ENCODE data around the gene TSPEAR. TPM values are rescaled to one million over a fixed set of nuclear protein-coding genes. Genes with fewer than 3 reads are reported as not detected.

The TSPEAR gene
- total RNA-seq, 1 experiment from 2014 or later, result not detected

DNA sequence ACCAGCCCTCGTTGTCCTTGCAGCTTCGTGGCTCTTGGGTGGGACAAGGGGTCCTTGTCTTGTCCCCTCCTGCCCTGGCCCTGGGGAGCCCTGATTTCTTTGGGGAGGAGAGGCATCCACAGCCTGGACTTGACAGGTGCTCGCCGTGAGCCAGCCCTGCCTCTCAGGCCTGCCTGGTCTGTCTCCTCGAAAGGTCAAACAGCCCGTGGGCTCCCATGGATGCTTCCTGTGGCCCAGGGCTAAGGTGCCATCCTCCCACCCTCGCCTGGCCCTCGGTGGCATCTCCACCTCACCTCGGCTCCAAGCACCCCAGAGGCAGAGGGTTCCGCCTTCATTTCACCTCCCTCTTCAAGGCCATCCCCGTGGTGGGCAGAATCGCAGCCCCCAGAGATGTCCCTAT lies 247.0 kb downstream of the TSPEAR start:
- no peak overlapping the region for H3K4me3 Mint-ChIP-seq (ENCODE audit: unreplicated experiment)
- H3K36me3 Mint-ChIP-seq (ENCODE audit: insufficient read depth, unreplicated experiment), result no peaks in the 10 kb centered on the region
- DNase-seq (ENCODE audit: unreplicated experiment), result no peak
- ChIA-PET POLR2A (no interaction called here), CTCF (no interaction called here)
- no peak overlapping the region for H3K27ac Mint-ChIP-seq (ENCODE audit: low read depth, unreplicated experiment)
- intact Hi-C loops (cut with micrococcal nuclease), result no loop called here
- no peaks in the 10 kb centered on the region for H3K4me1 Mint-ChIP-seq (ENCODE audit: insufficient read depth, unreplicated experiment)
- H3K9me3 Mint-ChIP-seq (ENCODE audit: unreplicated experiment), result peaks cover 17% of the 10 kb centered on the region
- no peak for TF ChIP-seq CTCF (IDR thresholded peaks at IDR 0.05; ENCODE audit: unreplicated experiment)
- BruUV-seq (replicated peaks), result no TSS peak
- no peaks in the 10 kb centered on the region for H3K27me3 Mint-ChIP-seq (ENCODE audit: insufficient read depth, unreplicated experiment)

GRCh38 chr21:44463724-44464123 lies 247.6 kb downstream of the TSPEAR start:
- intact Hi-C loops (cut with micrococcal nuclease), result no loop called here
- Mint-ChIP-seq H3K4me3 (ENCODE audit: unreplicated experiment) (no peak overlapping the region), H3K36me3 (ENCODE audit: insufficient read depth, unreplicated experiment) (no peaks in the 10 kb centered on the region), H3K4me1 (ENCODE audit: insufficient read depth, unreplicated experiment) (no peaks in the 10 kb centered on the region), H3K9me3 (ENCODE audit: unreplicated experiment) (peaks cover 17% of the 10 kb centered on the region), H3K27ac (ENCODE audit: low read depth, unreplicated experiment) (no peak overlapping the region), H3K27me3 (ENCODE audit: insufficient read depth, unreplicated experiment) (no peaks in the 10 kb centered on the region)
- DNase-seq (ENCODE audit: unreplicated experiment), result no peak
- BruUV-seq (replicated peaks), result no TSS peak
- POLR2A ChIA-PET, result no interaction called here
- CTCF ChIA-PET, result interaction anchor here (0.6 kb wide), 1 partner anchor 10 kb away, joined by 3 read pairs; no protein-coding TSS in a partner anchor
- no peak for TF ChIP-seq CTCF (IDR thresholded peaks at IDR 0.05; ENCODE audit: unreplicated experiment)

GRCh38 chr21:44462834-44463200 lies 248.6 kb downstream of the TSPEAR start:
- Mint-ChIP-seq H3K36me3 (ENCODE audit: insufficient read depth, unreplicated experiment) (no peaks in the 10 kb centered on the region), H3K9me3 (ENCODE audit: unreplicated experiment) (peaks cover 17% of the 10 kb centered on the region), H3K4me3 (ENCODE audit: unreplicated experiment) (no peak overlapping the region), H3K27me3 (ENCODE audit: insufficient read depth, unreplicated experiment) (no peaks in the 10 kb centered on the region), H3K4me1 (ENCODE audit: insufficient read depth, unreplicated experiment) (no peaks in the 10 kb centered on the region), H3K27ac (ENCODE audit: low read depth, unreplicated experiment) (no peak overlapping the region)
- BruUV-seq (replicated peaks), result no TSS peak
- no peak for TF ChIP-seq CTCF (IDR thresholded peaks at IDR 0.05; ENCODE audit: unreplicated experiment)
- intact Hi-C loops (cut with micrococcal nuclease), result no loop called here
- no peak for DNase-seq (ENCODE audit: unreplicated experiment)
- POLR2A ChIA-PET, result interaction anchor here (0.6 kb wide), 1 partner anchor 91 kb away, joined by 4 read pairs; no protein-coding TSS in a partner anchor
- CTCF ChIA-PET, result no interaction called here

DNA sequence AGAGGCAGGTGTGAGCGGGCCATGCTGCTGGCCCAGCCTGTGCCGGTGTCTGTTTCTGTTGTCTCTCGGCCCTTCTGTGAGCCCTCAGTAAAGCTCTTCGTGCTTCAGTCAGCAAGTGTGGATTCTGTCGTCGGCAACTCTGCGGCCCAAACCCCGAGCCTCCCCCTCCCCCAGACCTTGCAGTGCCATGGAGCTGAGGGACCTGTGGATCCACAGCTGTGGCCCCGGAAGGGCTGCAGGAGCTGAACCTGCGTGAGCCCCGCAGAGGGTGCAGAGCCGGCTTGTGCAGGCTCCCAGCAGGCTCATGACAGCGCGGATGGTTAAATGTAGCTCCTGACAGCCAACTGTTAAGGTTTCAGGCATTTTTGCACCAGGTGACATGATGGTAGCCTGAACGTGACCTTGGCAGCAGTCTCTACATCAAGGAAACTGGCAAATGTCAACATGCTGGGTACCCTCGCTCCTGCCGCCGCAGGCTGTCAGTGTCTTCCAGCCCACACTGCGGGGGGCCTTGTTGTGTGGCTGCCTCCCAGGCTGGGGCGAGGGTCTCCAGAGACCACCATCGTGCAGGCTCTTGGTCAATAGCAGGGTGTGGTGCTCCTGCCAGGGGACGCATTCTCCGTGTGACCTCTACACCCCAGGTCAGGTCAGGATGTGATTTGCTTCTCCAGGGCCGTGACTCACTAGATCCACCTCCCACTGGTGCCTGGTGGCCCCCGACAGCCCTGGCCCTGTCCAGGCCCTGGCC lies 249.1 kb downstream of the TSPEAR start:
- CTCF ChIA-PET, result no interaction called here
- Mint-ChIP-seq H3K27me3 (ENCODE audit: insufficient read depth, unreplicated experiment) (no peaks in the 10 kb centered on the region), H3K4me3 (ENCODE audit: unreplicated experiment) (no peak overlapping the region), H3K9me3 (ENCODE audit: unreplicated experiment) (peaks cover 17% of the 10 kb centered on the region), H3K36me3 (ENCODE audit: insufficient read depth, unreplicated experiment) (no peaks in the 10 kb centered on the region), H3K27ac (ENCODE audit: low read depth, unreplicated experiment) (no peak overlapping the region), H3K4me1 (ENCODE audit: insufficient read depth, unreplicated experiment) (no peaks in the 10 kb centered on the region)
- POLR2A ChIA-PET, result interaction anchor here (0.6 kb wide), 1 partner anchor 91 kb away, joined by 4 read pairs; no protein-coding TSS in a partner anchor
- no peak for TF ChIP-seq CTCF (IDR thresholded peaks at IDR 0.05; ENCODE audit: unreplicated experiment)
- BruUV-seq (replicated peaks), result no TSS peak
- DNase-seq (ENCODE audit: unreplicated experiment), result no peak
- intact Hi-C loops (cut with micrococcal nuclease), result no loop called here
